ENCODE results near the gene PRIMPOL. TPM values are rescaled to one million over a fixed set of nuclear protein-coding genes. Genes with fewer than 3 reads are reported as not detected.

The PRIMPOL gene
- total and polyA plus RNA-seq, 9 of the 15 experiments (the other 6 are each of a cell fraction or from before 2014, with no cell fraction given), result 11.0 to 32.0 (median 16.1) TPM

DNA sequence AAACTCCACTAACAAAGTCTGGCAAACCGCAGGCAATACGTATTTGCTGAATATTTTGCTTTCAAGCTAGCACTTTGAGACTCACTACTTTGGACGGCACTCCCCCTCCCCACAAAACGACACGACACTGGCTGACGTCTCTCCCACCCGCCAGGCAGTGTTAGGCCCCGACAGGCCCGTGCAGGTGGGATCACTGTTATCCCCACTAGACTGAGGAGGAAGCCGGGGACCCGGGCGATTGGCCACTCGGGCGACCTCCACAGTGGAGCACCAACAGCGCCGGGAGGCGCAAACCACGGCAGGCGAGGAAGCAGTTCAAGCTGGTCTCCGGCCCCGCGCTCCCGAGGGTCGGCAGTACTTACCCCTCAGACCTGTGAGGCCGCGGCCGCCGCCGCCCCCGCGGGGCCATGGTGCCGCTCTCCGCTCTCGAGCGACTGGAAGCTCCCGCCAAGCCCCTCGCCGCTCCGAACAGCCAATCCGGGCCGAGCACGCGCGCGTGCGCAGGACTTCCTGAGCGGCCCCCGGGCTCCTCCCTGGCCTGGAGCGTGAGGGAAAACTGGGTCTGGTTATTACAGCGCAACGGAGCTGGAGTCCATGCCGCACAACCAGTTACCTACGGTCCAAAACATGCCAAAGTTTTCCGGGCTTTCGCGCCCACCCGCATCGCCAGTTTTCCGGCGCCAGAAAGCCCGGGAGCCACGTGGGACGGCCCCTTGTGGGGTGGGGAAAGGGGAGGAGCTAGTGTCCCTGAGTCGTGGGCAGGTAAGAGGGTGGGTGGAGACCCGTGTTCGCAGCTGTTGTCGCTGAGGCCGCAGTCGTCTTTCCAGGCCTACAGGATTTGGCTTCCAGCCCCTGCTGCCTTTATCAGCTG, 84.4 kb downstream of the PRIMPOL start, which contains the start of gene CENPU (continued):
- TF ChIP-seq YY1 (IDR thresholded peaks at IDR 0.05; ENCODE audit: borderline replicate concordance in 1 of 3, control insufficient read depth in 1 of 3, extremely low read depth in 1 of 3, insufficient read depth in 3 of 3, insufficient read length in 1 of 3, insufficient replicate concordance in 2 of 3, low read depth in 1 of 3, low read length in 2 of 3) (peak; percentile 30 to 92 (median 83)), TCFL5 (CRISPR knock-in tag; conservative IDR thresholded peaks at IDR 0.05) (no peak), PTBP1 (IDR thresholded peaks at IDR 0.05; ENCODE audit: low read depth, low read length) (no peak), ARID2 (IDR thresholded peaks at IDR 0.05) (no peak), RB1 (IDR thresholded peaks at IDR 0.05; ENCODE audit: low read depth) (peak; percentile 96), ZNF212 (CRISPR knock-in tag; IDR thresholded peaks at IDR 0.05) (no peak), TBP (optimal IDR thresholded peaks at IDR 0.05; ENCODE audit: low read depth, low read length) (peak; percentile 83), POLR2H (tag; IDR thresholded peaks at IDR 0.05; ENCODE audit: low read depth) (no peak), NELFE (IDR thresholded peaks at IDR 0.05; ENCODE audit: insufficient read depth, insufficient read length) (peak; percentile 33), ILF3 (IDR thresholded peaks at IDR 0.05; ENCODE audit: borderline replicate concordance) (no peak), CBX8 (IDR thresholded peaks at IDR 0.05; ENCODE audit: borderline replicate concordance, extremely low read depth, low read depth, low read length, poor library complexity, severe bottlenecking) (no peak), ZFP30 (CRISPR knock-in tag; IDR thresholded peaks at IDR 0.05; ENCODE audit: borderline replicate concordance) (no peak), GABPA (tag; conservative IDR thresholded peaks at IDR 0.05; ENCODE audit: low read depth) (peak; percentile 16; the same call in 1 of the 2 replicates), CEBPG (CRISPR knock-in tag; IDR thresholded peaks at IDR 0.05) (peak; percentile 16; the same call in 1 of the 2 replicates), CEBPG (tag; conservative IDR thresholded peaks at IDR 0.05 in 1 of 2, IDR thresholded peaks at IDR 0.05 in 1 of 2) (no peak; a peak in 1 of 4 replicates), ZNF445 (CRISPR knock-in tag; IDR thresholded peaks at IDR 0.05; ENCODE audit: low read depth) (no peak)
- TF ChIP-seq, protein P1, sequence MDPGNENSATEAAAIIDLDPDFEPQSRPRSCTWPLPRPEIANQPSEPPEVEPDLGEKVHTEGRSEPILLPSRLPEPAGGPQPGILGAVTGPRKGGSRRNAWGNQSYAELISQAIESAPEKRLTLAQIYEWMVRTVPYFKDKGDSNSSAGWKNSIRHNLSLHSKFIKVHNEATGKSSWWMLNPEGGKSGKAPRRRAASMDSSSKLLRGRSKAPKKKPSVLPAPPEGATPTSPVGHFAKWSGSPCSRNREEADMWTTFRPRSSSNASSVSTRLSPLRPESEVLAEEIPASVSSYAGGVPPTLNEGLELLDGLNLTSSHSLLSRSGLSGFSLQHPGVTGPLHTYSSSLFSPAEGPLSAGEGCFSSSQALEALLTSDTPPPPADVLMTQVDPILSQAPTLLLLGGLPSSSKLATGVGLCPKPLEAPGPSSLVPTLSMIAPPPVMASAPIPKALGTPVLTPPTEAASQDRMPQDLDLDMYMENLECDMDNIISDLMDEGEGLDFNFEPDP (CRISPR knock-in tag; IDR thresholded peaks at IDR 0.05), result no peak
- TF ChIP-seq, protein P2, sequence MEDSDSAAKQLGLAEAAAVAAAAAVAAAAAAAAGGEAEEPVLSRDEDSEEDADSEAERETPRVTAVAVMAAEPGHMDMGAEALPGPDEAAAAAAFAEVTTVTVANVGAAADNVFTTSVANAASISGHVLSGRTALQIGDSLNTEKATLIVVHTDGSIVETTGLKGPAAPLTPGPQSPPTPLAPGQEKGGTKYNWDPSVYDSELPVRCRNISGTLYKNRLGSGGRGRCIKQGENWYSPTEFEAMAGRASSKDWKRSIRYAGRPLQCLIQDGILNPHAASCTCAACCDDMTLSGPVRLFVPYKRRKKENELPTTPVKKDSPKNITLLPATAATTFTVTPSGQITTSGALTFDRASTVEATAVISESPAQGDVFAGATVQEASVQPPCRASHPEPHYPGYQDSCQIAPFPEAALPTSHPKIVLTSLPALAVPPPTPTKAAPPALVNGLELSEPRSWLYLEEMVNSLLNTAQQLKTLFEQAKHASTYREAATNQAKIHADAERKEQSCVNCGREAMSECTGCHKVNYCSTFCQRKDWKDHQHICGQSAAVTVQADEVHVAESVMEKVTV (CRISPR knock-in tag; IDR thresholded peaks at IDR 0.05), result no peak; the same call in 1 of the 2 replicates
- TF ChIP-seq, protein P3, sequence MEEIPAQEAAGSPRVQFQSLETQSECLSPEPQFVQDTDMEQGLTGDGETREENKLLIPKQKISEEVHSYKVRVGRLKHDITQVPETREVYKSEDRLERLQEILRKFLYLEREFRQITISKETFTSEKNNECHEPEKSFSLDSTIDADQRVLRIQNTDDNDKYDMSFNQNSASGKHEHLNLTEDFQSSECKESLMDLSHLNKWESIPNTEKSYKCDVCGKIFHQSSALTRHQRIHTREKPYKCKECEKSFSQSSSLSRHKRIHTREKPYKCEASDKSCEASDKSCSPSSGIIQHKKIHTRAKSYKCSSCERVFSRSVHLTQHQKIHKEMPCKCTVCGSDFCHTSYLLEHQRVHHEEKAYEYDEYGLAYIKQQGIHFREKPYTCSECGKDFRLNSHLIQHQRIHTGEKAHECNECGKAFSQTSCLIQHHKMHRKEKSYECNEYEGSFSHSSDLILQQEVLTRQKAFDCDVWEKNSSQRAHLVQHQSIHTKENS (CRISPR knock-in tag; IDR thresholded peaks at IDR 0.05), result no peak

Measured in K562 (cell line).